BJ (cell line): Measurements from ENCODE around the gene FDXR. TPM values are rescaled to one million over a fixed set of nuclear protein-coding genes. Genes with fewer than 3 reads are reported as not detected.

Experiments used
- CTCF ChIA-PET: fragments of 350-600 bp; formaldehyde crosslinking; extraction: SDS; loops from one replicate; lab custom pipeline; 2021; ENCODE audit warnings: antibody characterized with exemption, inconsistent platforms; lab: Yijun Ruan, JAX
- POLR2A ChIA-PET: fragments of 300-600 bp; sonication (Branson Sonifier 250); formaldehyde crosslinking; extraction: SDS; loops from one replicate; lab custom pipeline; 2021; ENCODE audit warnings: antibody characterized with exemption; lab: Charles Lee
- DNase-seq: peaks from one replicate; pipeline ENCODE4 v3.0.0-alpha.2; 2011; ENCODE audit warnings: low read depth
- H3K27me3 ChIP-seq: 2 replicates; pipeline ENCODE4 v1.6.0; 2011; ENCODE audit warnings: low read length; ENCODE audit not compliant: control insufficient read depth, insufficient read depth
- H3K36me3 ChIP-seq: 2 replicates; pipeline ENCODE4 v1.5.1; 2011; ENCODE audit warnings: low read length; ENCODE audit not compliant: control insufficient read depth, insufficient read depth
- H3K4me3 ChIP-seq: 2 replicates; pipeline ENCODE4 v1.5.1; 2011; ENCODE audit warnings: low read depth, mild to moderate bottlenecking, control low read depth, low read length
- polyA plus RNA-seq: library from polyadenylated mRNA; depleted of rRNA; stranded (reverse); fragments of >200 nt; gene quantifications from 2 replicates; pipeline ENCODE4 v1.2.3, GENCODE V29; 2011
- TF ChIP-seq, protein P1 (sequence below): IDR thresholded peaks from 2 replicates; pipeline ENCODE4 v1.5.1; 2011; ENCODE audit warnings: low read depth, mild to moderate bottlenecking, control low read depth, inconsistent platforms, low read length, moderate library complexity; ENCODE audit not compliant: insufficient read depth

The FDXR gene
- polyA plus RNA-seq, 1 experiment: 38.0 TPM

DNA sequence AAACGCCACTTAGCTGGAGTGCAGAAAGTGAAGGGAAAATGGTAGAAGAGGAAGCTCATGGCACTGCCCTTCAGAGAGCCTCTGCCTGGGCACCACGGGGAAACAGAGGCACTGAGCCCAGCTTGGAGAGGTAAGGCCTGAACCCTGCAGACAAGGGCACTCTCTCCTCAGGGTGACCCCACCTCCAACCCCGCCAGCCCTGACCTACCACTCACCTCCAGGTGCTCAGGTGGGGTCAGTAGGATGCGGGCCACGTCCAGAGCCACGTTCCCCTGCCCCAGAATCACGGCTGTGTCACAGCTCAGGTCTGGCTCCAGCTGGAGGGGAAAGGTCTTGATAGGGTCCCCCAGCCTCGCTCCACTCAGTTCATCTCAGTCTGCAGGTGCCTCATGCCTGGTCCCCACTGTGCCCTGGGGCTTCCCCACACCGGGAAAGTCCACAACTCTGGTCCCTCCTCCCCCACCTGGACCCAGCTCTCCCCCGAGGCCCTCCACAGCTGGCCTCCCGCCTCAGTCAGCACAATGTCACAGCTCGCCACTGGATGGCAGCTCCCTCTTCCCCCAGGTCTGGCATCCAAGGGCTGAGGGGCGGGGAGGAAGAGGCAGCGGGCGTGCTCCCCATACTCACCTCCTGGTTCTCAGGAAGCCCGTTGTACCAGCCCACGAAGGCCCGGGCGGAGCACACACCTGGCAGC is 7.1 kb downstream of the FDXR start:
- TF ChIP-seq, protein P1, sequence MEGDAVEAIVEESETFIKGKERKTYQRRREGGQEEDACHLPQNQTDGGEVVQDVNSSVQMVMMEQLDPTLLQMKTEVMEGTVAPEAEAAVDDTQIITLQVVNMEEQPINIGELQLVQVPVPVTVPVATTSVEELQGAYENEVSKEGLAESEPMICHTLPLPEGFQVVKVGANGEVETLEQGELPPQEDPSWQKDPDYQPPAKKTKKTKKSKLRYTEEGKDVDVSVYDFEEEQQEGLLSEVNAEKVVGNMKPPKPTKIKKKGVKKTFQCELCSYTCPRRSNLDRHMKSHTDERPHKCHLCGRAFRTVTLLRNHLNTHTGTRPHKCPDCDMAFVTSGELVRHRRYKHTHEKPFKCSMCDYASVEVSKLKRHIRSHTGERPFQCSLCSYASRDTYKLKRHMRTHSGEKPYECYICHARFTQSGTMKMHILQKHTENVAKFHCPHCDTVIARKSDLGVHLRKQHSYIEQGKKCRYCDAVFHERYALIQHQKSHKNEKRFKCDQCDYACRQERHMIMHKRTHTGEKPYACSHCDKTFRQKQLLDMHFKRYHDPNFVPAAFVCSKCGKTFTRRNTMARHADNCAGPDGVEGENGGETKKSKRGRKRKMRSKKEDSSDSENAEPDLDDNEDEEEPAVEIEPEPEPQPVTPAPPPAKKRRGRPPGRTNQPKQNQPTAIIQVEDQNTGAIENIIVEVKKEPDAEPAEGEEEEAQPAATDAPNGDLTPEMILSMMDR: no peak
- Histone ChIP-seq H3K4me3 (no peak overlapping the region), H3K27me3 (peaks cover 8% of the 10 kb centered on the region), H3K36me3 (peaks cover 21% of the 10 kb centered on the region)
- no peak for DNase-seq
- ChIA-PET POLR2A (interaction anchor here (0.6 kb wide), 1 partner anchor 103 kb away, joined by 9 read pairs; no protein-coding TSS in a partner anchor), CTCF (interaction anchor here (0.7 to 17.3 kb wide), 19 partner anchors 9 to 208 kb away, joined by 3 to 297 read pairs (median 4); no protein-coding TSS in a partner anchor)

DNA sequence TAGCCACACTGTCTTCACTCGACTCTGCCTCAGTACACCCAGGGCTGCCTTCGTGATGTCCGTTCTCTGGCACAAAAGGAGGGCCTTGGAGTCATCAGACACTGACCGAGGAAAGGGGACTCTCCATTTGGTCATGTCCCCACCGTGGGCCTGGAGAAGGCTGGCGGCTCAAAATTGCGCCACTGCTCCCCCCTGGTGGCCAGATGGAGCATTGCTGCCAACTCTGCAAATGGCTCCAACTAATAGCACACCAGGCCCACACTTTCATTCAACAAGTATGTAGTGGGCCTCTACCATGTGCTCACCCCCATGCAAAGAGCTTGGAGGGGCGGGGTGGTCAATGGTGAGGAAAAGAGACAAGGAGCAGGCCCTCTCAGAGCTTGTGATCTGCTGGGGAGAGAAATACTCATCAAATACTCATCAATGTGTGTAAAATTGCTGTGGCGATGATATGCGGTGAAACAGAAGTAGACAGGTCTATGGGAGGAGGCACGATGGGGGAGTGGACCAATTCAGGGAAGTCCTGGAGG is 7.9 kb downstream of the FDXR start:
- POLR2A ChIA-PET: interaction anchor here (0.6 kb wide), 1 partner anchor 103 kb away, joined by 9 read pairs; no protein-coding TSS in a partner anchor
- TF ChIP-seq, protein P1: peak; percentile 96
- Histone ChIP-seq H3K27me3 (peaks cover 15% of the 10 kb centered on the region), H3K4me3 (no peak overlapping the region), H3K36me3 (peaks cover 21% of the 10 kb centered on the region)
- no peak for DNase-seq
- CTCF ChIA-PET: interaction anchor here (0.7 to 17.3 kb wide), 16 partner anchors 8 to 208 kb away, joined by 3 to 297 read pairs (median 4); no protein-coding TSS in a partner anchor

DNA sequence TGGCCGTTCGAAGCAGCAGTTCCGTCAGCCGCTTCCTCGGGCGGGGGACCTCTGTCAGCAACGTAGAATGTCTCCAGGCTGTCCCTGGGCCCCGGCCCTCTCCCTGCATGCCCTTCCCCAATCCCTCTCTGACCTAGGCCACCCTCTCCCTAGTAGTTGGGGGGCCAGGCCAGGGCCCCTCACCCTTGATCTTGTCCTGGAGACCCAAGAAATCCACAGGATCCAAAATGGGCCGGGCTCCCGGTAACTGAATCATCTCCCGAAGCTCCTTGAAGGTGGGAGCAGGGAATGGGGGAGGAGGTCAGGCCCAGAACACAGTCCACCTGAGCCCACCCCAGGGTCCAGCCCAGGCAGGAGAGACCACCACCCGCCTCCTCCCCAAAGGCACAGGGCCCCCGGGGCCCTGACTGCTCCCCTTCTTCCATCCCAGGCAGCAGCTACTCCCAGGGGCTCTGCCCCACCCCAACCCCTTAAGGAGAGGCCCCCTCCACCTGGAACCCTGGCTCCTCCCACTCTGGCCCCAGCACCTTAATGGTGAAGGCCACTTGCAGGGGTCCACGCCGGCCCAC is 8.4 kb downstream of the FDXR start:
- TF ChIP-seq, protein P1: no peak
- Histone ChIP-seq H3K4me3 (no peak overlapping the region), H3K27me3 (peaks cover 18% of the 10 kb centered on the region), H3K36me3 (peaks cover 19% of the 10 kb centered on the region)
- CTCF ChIA-PET: interaction anchor here (0.7 to 17.3 kb wide), 13 partner anchors 12 to 207 kb away, joined by 3 to 297 read pairs (median 6); partner anchors contain the start of gene NAT9
- POLR2A ChIA-PET: no interaction called here
- DNase-seq: no peak

DNA sequence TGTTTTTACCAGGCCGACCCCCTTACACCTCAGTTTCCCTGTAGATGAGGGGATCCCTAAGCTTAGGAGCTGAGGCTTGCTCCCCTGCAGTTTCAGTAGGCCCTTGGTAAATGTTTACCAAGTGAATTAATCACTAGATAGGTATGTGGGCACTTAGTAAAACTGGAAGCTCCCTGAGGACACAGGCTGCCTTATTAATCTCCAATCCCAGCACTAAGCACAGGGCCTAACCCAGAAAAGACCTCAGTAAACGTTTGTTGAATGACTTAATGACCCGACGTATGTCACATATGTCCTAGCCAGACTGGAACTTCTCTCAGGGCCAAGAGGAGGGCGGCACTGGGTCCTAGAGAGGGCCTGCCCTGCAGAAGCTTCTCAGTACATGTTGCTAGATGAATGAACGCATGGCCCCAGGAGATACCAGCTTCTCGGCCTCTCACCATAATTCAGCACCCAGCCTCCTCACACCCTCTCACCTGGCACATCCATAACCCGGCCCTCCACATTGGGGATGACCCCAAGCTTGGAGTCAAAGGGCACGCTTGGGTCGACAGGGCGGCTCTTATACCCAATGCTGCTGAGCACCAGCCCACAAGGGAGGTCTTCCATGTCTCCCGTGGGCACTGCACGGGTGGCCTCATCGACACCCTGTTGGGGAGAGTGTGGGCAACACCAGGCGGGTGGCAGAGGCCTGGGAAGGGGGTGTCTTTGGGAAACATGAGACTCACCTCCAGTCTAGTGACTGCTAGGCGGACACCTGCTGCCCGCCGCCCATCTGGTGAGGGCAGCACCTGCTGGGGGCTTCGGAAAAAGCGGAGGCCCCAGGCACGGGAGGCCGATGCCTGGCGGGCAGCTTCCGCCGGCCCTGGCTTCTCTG is 9.1 kb downstream of the FDXR start:
- H3K36me3 ChIP-seq: peaks cover 19% of the 10 kb centered on the region
- H3K27me3 ChIP-seq: peaks cover 26% of the 10 kb centered on the region
- ChIA-PET CTCF (interaction anchor here (0.7 to 17.3 kb wide), 8 partner anchors 18 to 206 kb away, joined by 3 to 297 read pairs (median 8); partner anchors contain the start of gene NAT9), POLR2A (no interaction called here)
- no peak for DNase-seq
- TF ChIP-seq, protein P1: no peak
- no peak overlapping the region for H3K4me3 ChIP-seq
